ENCODE results near the gene HCFC2.
"Not testable (repeated sequence)": the region's sequence is repeated elsewhere in the genome, so short reads cannot be mapped to it uniquely, and the experiment has no call there.

Gene HCFC2

DNA sequence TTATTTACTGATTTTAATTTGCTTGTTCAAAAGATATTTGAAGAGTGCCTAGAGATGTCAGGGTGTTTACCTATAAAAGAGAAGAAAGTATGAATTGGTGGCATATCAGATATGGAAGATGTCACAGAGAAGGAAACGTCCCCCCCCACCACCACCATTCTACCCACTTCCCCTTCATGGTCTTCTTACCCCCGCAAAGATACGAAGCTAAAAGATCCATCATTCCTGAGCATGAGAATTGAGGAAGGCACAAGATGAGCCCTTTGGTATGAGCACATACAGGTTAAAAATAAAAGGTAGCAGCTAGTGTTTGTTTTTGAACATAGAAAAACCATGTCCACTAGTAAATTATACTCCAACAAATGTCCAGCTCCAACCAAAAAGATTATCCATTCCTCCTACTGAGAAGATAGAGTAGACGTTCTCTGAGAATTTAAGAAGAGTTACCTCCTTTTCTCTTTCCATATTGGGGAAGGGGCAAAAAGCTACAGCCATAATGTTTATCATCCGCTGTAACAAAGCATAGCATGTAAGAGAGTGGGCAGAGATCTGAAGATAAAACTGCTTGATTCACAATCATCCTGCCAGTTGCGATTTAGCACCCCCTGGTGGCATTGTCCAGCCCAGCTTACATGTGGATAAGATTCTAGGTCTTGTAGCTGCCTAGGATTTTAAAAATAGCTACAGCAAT lies 44.6 kb downstream of the HCFC2 start:
- Histone ChIP-seq H3K4me3 (ENCODE audit: low read length) (no peak overlapping the region), H3K36me3 (ENCODE audit: insufficient read depth, low read length) (no peaks in the 10 kb centered on the region), H3K4me1 (ENCODE audit: insufficient read depth, low read length) (no peaks in the 10 kb centered on the region), H2AFZ (ENCODE audit: low read depth, low read length) (no peak overlapping the region), H3K27me3 (ENCODE audit: insufficient read depth, low read length) (no peaks in the 10 kb centered on the region), H3K9me3 (ENCODE audit: low read length) (no peaks in the 10 kb centered on the region)

GRCh38 chr12:104109446-104110271 lies 45.3 kb downstream of the HCFC2 start:
- Histone ChIP-seq H3K9me3 (ENCODE audit: low read length) (no peaks in the 10 kb centered on the region), H3K4me3 (ENCODE audit: low read length) (no peak overlapping the region), H2AFZ (ENCODE audit: low read depth, low read length) (no peak overlapping the region), H3K27me3 (ENCODE audit: insufficient read depth, low read length) (no peaks in the 10 kb centered on the region), H3K36me3 (ENCODE audit: insufficient read depth, low read length) (no peaks in the 10 kb centered on the region), H3K4me1 (ENCODE audit: insufficient read depth, low read length) (no peaks in the 10 kb centered on the region)

GRCh38 chr12:104114834-104115586 lies 50.7 kb downstream of the HCFC2 start:
- H3K4me3 ChIP-seq (ENCODE audit: low read length); H3K27me3 ChIP-seq (ENCODE audit: insufficient read depth, low read length); H3K9me3 ChIP-seq (ENCODE audit: low read length); H2AFZ ChIP-seq (ENCODE audit: low read depth, low read length); H3K4me1 ChIP-seq (ENCODE audit: insufficient read depth, low read length): not testable (repeated sequence)
- peaks cover 31% of the 10 kb centered on the region for H3K36me3 ChIP-seq (ENCODE audit: insufficient read depth, low read length)

- Histone ChIP-seq H3K27me3 (ENCODE audit: insufficient read depth, low read length) (no peaks in the 10 kb centered on the region), H3K36me3 (ENCODE audit: insufficient read depth, low read length) (peaks cover 37% of the 10 kb centered on the region), H3K4me3 (ENCODE audit: low read length) (no peak overlapping the region), H3K4me1 (ENCODE audit: insufficient read depth, low read length) (no peaks in the 10 kb centered on the region), H2AFZ (ENCODE audit: low read depth, low read length) (no peak overlapping the region), H3K9me3 (ENCODE audit: low read length) (no peaks in the 10 kb centered on the region)
These were observed 51.2 kb downstream of the HCFC2 start for GRCh38 chr12:104115587-104115975.

- Histone ChIP-seq H3K36me3 (ENCODE audit: insufficient read depth, low read length) (peaks cover 74% of the 10 kb centered on the region), H3K4me1 (ENCODE audit: insufficient read depth, low read length) (no peaks in the 10 kb centered on the region), H2AFZ (ENCODE audit: low read depth, low read length) (no peak overlapping the region), H3K27me3 (ENCODE audit: insufficient read depth, low read length) (no peaks in the 10 kb centered on the region), H3K9me3 (ENCODE audit: low read length) (no peaks in the 10 kb centered on the region), H3K4me3 (ENCODE audit: low read length) (no peak overlapping the region)
These were observed 56.7 kb downstream of the HCFC2 start for GRCh38 chr12:104121001-104121400.

DNA sequence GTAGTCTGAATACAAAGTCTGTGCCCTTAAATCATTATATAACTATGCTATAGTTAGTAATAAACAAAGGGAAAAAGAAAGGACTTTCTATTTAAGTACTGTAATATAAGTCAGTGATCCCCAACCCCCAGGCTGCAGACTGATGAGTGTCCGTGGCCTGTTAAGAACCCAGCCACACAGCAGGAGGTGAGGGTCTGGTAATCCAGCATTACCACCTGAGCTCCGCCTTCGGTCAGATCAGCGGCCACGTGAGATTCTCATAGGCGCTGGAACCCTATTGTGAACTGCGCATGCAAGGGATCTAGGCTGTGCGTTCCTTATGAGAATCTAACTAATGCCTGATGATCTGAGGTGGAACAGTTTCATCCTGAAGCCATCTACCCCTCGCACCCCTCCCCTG lies 58.0 kb downstream of the HCFC2 start:
- Histone ChIP-seq H2AFZ (ENCODE audit: low read depth, low read length) (no peak overlapping the region), H3K4me1 (ENCODE audit: insufficient read depth, low read length) (no peaks in the 10 kb centered on the region), H3K36me3 (ENCODE audit: insufficient read depth, low read length) (peaks cover 82% of the 10 kb centered on the region), H3K27me3 (ENCODE audit: insufficient read depth, low read length) (no peaks in the 10 kb centered on the region), H3K9me3 (ENCODE audit: low read length) (no peaks in the 10 kb centered on the region), H3K4me3 (ENCODE audit: low read length) (no peak overlapping the region)

DNA sequence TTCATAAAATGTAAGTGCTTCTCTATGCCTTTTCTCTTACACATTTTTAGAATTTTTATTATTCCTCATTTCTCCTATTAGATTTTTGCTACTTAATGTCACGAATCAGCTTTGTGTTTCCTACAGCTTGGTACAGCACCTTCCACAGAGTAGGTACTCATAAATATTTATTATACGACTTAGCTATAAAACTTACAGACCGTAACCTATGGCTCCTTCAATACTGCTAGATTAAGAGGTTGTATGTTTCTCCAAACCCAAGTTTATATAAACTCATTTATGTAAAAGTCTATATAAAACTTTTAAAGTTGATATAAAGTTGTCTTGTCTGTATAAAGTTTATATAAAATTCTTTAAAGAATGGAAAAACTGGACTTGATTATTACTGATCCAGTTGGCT lies 62.2 kb downstream of the HCFC2 start:
- peaks cover 83% of the 10 kb centered on the region for H3K36me3 ChIP-seq (ENCODE audit: insufficient read depth, low read length)
- no peaks in the 10 kb centered on the region for H3K9me3 ChIP-seq (ENCODE audit: low read length)
- no peaks in the 10 kb centered on the region for H3K27me3 ChIP-seq (ENCODE audit: insufficient read depth, low read length)
- H3K4me3 ChIP-seq (ENCODE audit: low read length), result no peak overlapping the region
- H2AFZ ChIP-seq (ENCODE audit: low read depth, low read length), result no peak overlapping the region
- no peaks in the 10 kb centered on the region for H3K4me1 ChIP-seq (ENCODE audit: insufficient read depth, low read length)

DNA sequence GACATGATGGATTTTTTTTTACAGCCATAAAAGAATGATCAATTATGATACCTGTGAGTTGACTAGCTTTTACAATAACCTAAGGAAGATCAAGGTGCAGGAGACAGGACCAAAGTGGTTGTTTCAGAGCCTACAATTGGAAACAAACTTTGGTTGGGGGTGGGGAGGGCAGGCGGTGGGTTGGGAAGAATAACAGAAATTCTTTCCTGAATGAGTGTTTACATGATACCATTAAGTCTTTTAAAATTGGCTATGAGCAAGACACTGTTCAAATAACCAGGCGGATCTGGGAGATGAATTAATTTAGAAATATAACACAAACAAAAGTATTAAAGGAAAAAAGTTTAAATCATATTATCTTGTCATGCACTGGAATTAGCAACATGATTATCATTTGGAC lies 66.4 kb downstream of the HCFC2 start:
- H2AFZ ChIP-seq (ENCODE audit: low read depth, low read length), result no peak overlapping the region
- H3K9me3 ChIP-seq (ENCODE audit: low read length), result no peaks in the 10 kb centered on the region
- H3K4me3 ChIP-seq (ENCODE audit: low read length), result no peak overlapping the region
- H3K36me3 ChIP-seq (ENCODE audit: insufficient read depth, low read length), result peaks cover 87% of the 10 kb centered on the region
- peaks cover 7% of the 10 kb centered on the region for H3K4me1 ChIP-seq (ENCODE audit: insufficient read depth, low read length)
- H3K27me3 ChIP-seq (ENCODE audit: insufficient read depth, low read length), result no peaks in the 10 kb centered on the region

DNA sequence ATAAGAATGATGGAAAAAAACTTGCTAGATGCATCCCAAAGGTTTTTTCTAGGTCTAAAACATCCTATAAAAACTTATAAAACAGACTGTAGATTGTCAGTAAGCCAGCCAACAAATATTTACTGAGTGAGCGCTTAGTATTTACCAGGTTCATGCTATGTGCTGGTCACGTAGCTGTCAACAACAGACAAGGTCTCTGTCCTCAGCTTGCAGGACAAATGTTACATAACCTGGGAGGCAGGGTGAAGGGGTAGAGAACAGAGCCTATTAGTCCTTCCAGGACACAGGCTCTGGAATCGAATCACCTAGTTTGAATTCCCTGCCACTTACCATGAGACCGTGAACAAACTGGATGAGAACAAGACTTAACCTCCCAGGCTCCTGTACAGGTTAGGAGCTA lies 67.3 kb downstream of the HCFC2 start:
- peaks cover 15% of the 10 kb centered on the region for H3K4me1 ChIP-seq (ENCODE audit: insufficient read depth, low read length)
- H3K27me3 ChIP-seq (ENCODE audit: insufficient read depth, low read length), result no peaks in the 10 kb centered on the region
- no peak overlapping the region for H3K4me3 ChIP-seq (ENCODE audit: low read length)
- H3K36me3 ChIP-seq (ENCODE audit: insufficient read depth, low read length), result peaks cover 78% of the 10 kb centered on the region
- H2AFZ ChIP-seq (ENCODE audit: low read depth, low read length), result no peak overlapping the region
- no peaks in the 10 kb centered on the region for H3K9me3 ChIP-seq (ENCODE audit: low read length)

- no peaks in the 10 kb centered on the region for H3K9me3 ChIP-seq (ENCODE audit: low read length)
- no peaks in the 10 kb centered on the region for H3K27me3 ChIP-seq (ENCODE audit: insufficient read depth, low read length)
- H2AFZ ChIP-seq (ENCODE audit: low read depth, low read length), result no peak overlapping the region
- H3K4me1 ChIP-seq (ENCODE audit: insufficient read depth, low read length), result peaks cover 19% of the 10 kb centered on the region
- H3K4me3 ChIP-seq (ENCODE audit: low read length), result no peak overlapping the region
- peaks cover 71% of the 10 kb centered on the region for H3K36me3 ChIP-seq (ENCODE audit: insufficient read depth, low read length)
These were observed 68.1 kb downstream of the HCFC2 start for GRCh38 chr12:104132351-104132956.

- H2AFZ ChIP-seq (ENCODE audit: low read depth, low read length), result no peak overlapping the region
- no peaks in the 10 kb centered on the region for H3K27me3 ChIP-seq (ENCODE audit: insufficient read depth, low read length)
- no peak overlapping the region for H3K4me3 ChIP-seq (ENCODE audit: low read length)
- H3K36me3 ChIP-seq (ENCODE audit: insufficient read depth, low read length), result peaks cover 63% of the 10 kb centered on the region
- H3K4me1 ChIP-seq (ENCODE audit: insufficient read depth, low read length), result peaks cover 19% of the 10 kb centered on the region
- no peaks in the 10 kb centered on the region for H3K9me3 ChIP-seq (ENCODE audit: low read length)
These were observed 69.0 kb downstream of the HCFC2 start for GRCh38 chr12:104133321-104133720.

GRCh38 chr12:104133866-104134265 lies 69.5 kb downstream of the HCFC2 start:
- H3K9me3 ChIP-seq (ENCODE audit: low read length), result no peaks in the 10 kb centered on the region
- no peaks in the 10 kb centered on the region for H3K27me3 ChIP-seq (ENCODE audit: insufficient read depth, low read length)
- H3K4me1 ChIP-seq (ENCODE audit: insufficient read depth, low read length), result peaks cover 23% of the 10 kb centered on the region
- H2AFZ ChIP-seq (ENCODE audit: low read depth, low read length), result no peak overlapping the region
- H3K4me3 ChIP-seq (ENCODE audit: low read length), result no peak overlapping the region
- H3K36me3 ChIP-seq (ENCODE audit: insufficient read depth, low read length), result peaks cover 60% of the 10 kb centered on the region

- no peaks in the 10 kb centered on the region for H3K9me3 ChIP-seq (ENCODE audit: low read length)
- H3K4me1 ChIP-seq (ENCODE audit: insufficient read depth, low read length), result peaks cover 25% of the 10 kb centered on the region
- H2AFZ ChIP-seq (ENCODE audit: low read depth, low read length), result no peak overlapping the region
- H3K4me3 ChIP-seq (ENCODE audit: low read length), result no peak overlapping the region
- H3K27me3 ChIP-seq (ENCODE audit: insufficient read depth, low read length), result no peaks in the 10 kb centered on the region
- peaks cover 50% of the 10 kb centered on the region for H3K36me3 ChIP-seq (ENCODE audit: insufficient read depth, low read length)
These were observed 70.6 kb downstream of the HCFC2 start for GRCh38 chr12:104134882-104135281.
